Activated CD4-positive, alpha-beta T cell treated with anti-CD3 and anti-CD28 coated beads, Interleukin-2, amount 50 U/mL, for 1 hour (primary cell): ENCODE measurements around the gene NPPB.

ENCODE experiments used
- DNase-seq: peaks from one replicate; pipeline ENCODE4 v3.0.0-alpha.2; 2020

NPPB gene

GRCh38 chr1:11880911-11881748, 22.4 kb upstream of the NPPB start:
- no peak for DNase-seq

GRCh38 chr1:11880181-11880575, 21.4 kb upstream of the NPPB start:
- no peak for DNase-seq

GRCh38 chr1:11879311-11880180, 20.8 kb upstream of the NPPB start:
- no peak for DNase-seq

- DNase-seq = no peak
Observed at GRCh38 chr1:11878891-11879190, 20.1 kb upstream of the NPPB start.

- DNase-seq = no peak
Observed at GRCh38 chr1:11878081-11878890, 19.5 kb upstream of the NPPB start.

- DNase-seq = no peak
Observed at GRCh38 chr1:11877074-11877473, 18.3 kb upstream of the NPPB start.

- DNase-seq = no peak
Observed at GRCh38 chr1:11875094-11875493, 16.3 kb upstream of the NPPB start.

- no peak for DNase-seq
Observed at GRCh38 chr1:11874624-11875023, 15.9 kb upstream of the NPPB start.

- no peak for DNase-seq
Observed at GRCh38 chr1:11874258-11874562, 15.5 kb upstream of the NPPB start.

GRCh38 chr1:11873395-11874257, 14.9 kb upstream of the NPPB start:
- DNase-seq = no peak

- DNase-seq = no peak
Observed at GRCh38 chr1:11872545-11872944, 13.8 kb upstream of the NPPB start.

GRCh38 chr1:11869650-11870207, 11.0 kb upstream of the NPPB start:
- no peak for DNase-seq

- no peak for DNase-seq
Observed at GRCh38 chr1:11869104-11869503, 10.4 kb upstream of the NPPB start.

GRCh38 chr1:11868331-11868980, 9.7 kb upstream of the NPPB start:
- DNase-seq = no peak

- no peak for DNase-seq
Observed at GRCh38 chr1:11862890-11863289, 4.1 kb upstream of the NPPB start.

- no peak for DNase-seq
Observed at GRCh38 chr1:11860587-11860986, 1.8 kb upstream of the NPPB start.

- DNase-seq = no peak
Observed at GRCh38 chr1:11860083-11860482, 1.3 kb upstream of the NPPB start.

- peak; percentile 74 for DNase-seq
Observed at GRCh38 chr1:11858968-11859871, 475 bp upstream of the NPPB start.

- DNase-seq = no peak
Observed at GRCh38 chr1:11858158-11858557, 587 bp downstream of the NPPB start.

- DNase-seq = no peak
Observed at GRCh38 chr1:11857164-11857851, 1.4 kb downstream of the NPPB start.
